ENCODE measurements around the gene ZNF446.

DNA sequence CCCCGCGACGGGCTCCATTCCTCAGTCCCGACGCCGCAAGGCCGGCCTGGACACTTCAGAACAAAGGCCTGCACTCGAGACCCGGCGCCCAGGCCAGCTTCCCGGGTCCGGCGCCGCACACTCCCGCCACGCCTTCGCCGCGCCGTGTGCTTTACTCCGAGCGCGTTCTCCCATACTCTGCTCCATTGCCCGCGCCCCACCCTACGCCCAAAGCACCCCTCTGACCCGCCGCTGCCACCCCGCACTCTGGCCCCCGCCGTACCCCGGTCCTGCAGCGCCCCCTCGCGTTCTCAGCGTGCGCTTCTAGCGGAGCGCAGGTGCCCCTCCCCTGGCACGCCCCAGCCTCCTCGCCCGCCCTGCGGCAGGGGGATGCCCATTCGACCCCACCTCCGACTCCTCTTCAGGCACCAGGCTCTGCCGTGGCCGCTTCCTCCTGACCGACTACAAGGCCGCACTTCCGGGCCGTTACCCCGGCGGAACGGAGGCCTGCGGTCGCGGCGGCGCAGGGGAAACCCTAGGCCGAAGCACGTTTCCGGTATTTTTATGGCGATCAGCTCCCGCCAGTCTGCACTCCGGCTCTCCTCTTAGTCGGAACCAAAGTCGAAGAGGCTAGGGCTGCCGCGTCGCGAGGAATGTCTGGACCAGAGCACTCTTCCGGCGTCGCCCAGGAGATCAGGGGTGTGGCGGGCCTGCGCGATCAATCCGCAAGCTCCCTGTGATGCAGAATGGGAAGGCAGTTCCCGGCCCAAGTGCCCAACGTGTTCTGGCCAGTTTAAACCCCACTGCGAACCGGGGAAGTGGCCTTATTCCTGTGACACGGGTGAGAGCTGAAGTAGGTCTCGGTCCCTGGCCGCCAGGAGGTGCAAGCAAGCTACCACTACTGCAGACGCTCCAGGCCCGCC lies 43.5 kb downstream of the ZNF446 start, which contains the start of gene ZBTB45:
- peak; percentile 90 to 96 for TF ChIP-seq EP300 (IDR thresholded peaks at IDR 0.05)
- TF ChIP-seq, protein P1, sequence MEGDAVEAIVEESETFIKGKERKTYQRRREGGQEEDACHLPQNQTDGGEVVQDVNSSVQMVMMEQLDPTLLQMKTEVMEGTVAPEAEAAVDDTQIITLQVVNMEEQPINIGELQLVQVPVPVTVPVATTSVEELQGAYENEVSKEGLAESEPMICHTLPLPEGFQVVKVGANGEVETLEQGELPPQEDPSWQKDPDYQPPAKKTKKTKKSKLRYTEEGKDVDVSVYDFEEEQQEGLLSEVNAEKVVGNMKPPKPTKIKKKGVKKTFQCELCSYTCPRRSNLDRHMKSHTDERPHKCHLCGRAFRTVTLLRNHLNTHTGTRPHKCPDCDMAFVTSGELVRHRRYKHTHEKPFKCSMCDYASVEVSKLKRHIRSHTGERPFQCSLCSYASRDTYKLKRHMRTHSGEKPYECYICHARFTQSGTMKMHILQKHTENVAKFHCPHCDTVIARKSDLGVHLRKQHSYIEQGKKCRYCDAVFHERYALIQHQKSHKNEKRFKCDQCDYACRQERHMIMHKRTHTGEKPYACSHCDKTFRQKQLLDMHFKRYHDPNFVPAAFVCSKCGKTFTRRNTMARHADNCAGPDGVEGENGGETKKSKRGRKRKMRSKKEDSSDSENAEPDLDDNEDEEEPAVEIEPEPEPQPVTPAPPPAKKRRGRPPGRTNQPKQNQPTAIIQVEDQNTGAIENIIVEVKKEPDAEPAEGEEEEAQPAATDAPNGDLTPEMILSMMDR (IDR thresholded peaks at IDR 0.05) = peak; percentile 68 to 97 (median 81)

Data from tibial nerve (tissue), 4 donors.